ENCODE measurements around the gene YAP1.

YAP1 gene

GRCh38 chr11:102117472-102118113 is 7.3 kb downstream of the YAP1 start:
- peak; percentile 62 for DNase-seq (ENCODE audit: low read depth)

GRCh38 chr11:102118937-102119336 is 8.7 kb downstream of the YAP1 start:
- DNase-seq (ENCODE audit: low read depth): no peak

GRCh38 chr11:102119997-102120396 is 9.8 kb downstream of the YAP1 start:
- DNase-seq (ENCODE audit: low read depth): peak; percentile 60

GRCh38 chr11:102120437-102120973 is 10.3 kb downstream of the YAP1 start:
- DNase-seq (ENCODE audit: low read depth): no peak

GRCh38 chr11:102121329-102121728 is 11.1 kb downstream of the YAP1 start:
- DNase-seq (ENCODE audit: low read depth): peak; percentile 48

- DNase-seq (ENCODE audit: low read depth): no peak
Observed at GRCh38 chr11:102134597-102134996, 24.4 kb downstream of the YAP1 start.

GRCh38 chr11:102135256-102135655 is 25.0 kb downstream of the YAP1 start:
- no peak for DNase-seq (ENCODE audit: low read depth)

GRCh38 chr11:102138223-102138622 is 28.0 kb downstream of the YAP1 start:
- DNase-seq (ENCODE audit: low read depth): no peak

- DNase-seq (ENCODE audit: low read depth): peak; percentile 74
Observed at GRCh38 chr11:102138670-102139069, 28.4 kb downstream of the YAP1 start.

GRCh38 chr11:102139081-102139498 is 28.8 kb downstream of the YAP1 start:
- peak; percentile 73 for DNase-seq (ENCODE audit: low read depth)

GRCh38 chr11:102142333-102142732 is 32.1 kb downstream of the YAP1 start:
- no peak for DNase-seq (ENCODE audit: low read depth)

GRCh38 chr11:102143867-102144266 is 33.6 kb downstream of the YAP1 start:
- no peak for DNase-seq (ENCODE audit: low read depth)

- DNase-seq (ENCODE audit: low read depth): peak; percentile 70
Observed at GRCh38 chr11:102144357-102145355, 34.4 kb downstream of the YAP1 start.

GRCh38 chr11:102147015-102147414 is 36.8 kb downstream of the YAP1 start:
- no peak for DNase-seq (ENCODE audit: low read depth)

- no peak for DNase-seq (ENCODE audit: low read depth)
Observed at GRCh38 chr11:102147632-102148031, 37.4 kb downstream of the YAP1 start.

- no peak for DNase-seq (ENCODE audit: low read depth)
Observed at GRCh38 chr11:102148059-102148458, 37.8 kb downstream of the YAP1 start.

- DNase-seq (ENCODE audit: low read depth): no peak
Observed at GRCh38 chr11:102151784-102152525, 41.7 kb downstream of the YAP1 start.

- no peak for DNase-seq (ENCODE audit: low read depth)
Observed at GRCh38 chr11:102153082-102153481, 42.8 kb downstream of the YAP1 start.

- DNase-seq (ENCODE audit: low read depth): no peak
Observed at GRCh38 chr11:102154806-102155205, 44.6 kb downstream of the YAP1 start.

GRCh38 chr11:102155676-102156075 is 45.4 kb downstream of the YAP1 start:
- DNase-seq (ENCODE audit: low read depth): no peak

- DNase-seq (ENCODE audit: low read depth): peak; percentile 90
Observed at GRCh38 chr11:102157219-102157618, 47.0 kb downstream of the YAP1 start.

- DNase-seq (ENCODE audit: low read depth): peak; percentile 60
Observed at GRCh38 chr11:102158164-102158735, 48.0 kb downstream of the YAP1 start.

Data from iris pigment epithelial cell (primary cell).